Measurements from ENCODE around the gene PCDHA2.
"Not testable (repeated sequence)": the region's sequence is repeated elsewhere in the genome, so short reads cannot be mapped to it uniquely, and the experiment has no call there.

PCDHA2 gene

DNA sequence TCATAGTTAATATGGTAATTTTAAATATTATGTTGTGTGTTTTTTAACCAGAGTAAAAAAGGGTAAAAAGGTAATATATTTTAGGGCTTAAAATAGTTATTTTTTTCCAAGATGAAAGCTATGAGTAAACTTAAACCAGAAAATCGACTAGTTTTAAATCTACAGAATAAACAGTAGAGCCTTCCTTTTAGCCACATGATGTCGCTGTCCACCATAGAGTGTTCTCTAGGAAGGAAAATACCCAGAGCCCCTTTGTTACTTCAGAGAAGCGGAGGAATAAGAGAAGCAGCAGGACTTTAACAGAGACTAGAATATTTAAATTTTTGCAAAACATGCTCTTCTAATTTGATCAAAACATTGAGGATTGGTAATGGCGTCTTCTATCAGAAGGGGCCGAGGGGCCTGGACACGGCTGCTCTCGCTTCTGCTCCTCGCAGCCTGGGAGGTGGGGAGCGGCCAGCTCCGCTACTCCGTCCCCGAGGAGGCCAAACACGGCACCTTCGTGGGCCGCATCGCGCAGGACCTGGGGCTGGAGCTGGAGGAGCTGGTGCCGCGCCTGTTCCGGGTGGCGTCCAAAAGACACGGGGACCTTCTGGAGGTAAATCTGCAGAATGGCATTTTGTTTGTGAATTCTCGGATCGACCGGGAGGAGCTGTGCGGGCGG, at the start of gene PCDHA2:
Gene PCDHA2 (plus strand): TSS at position 258 of the 664 bp plus-strand sequence.
- DNase-seq = no peak

DNA sequence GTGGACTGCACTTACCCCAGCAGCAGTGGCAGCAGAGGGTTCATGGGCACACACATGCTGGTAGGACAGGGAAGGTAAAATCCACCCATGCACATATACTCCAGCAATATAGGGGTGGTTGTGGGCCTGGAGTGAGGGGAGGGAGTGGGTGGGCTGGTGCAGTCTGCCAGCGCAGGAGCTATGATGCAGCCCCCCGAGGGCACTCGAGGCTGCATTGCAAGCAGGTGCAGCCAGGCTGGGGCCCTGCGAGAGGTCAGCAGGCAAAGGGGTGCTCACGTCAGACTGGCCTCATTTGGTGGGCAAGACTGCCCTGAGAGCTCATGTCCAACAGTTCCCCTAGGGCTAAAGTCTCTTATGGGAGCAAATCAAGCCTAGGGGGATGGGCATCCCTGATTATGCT, 41.1 kb upstream of the PCDHA2 start:
- DNase-seq = no peak

DNA sequence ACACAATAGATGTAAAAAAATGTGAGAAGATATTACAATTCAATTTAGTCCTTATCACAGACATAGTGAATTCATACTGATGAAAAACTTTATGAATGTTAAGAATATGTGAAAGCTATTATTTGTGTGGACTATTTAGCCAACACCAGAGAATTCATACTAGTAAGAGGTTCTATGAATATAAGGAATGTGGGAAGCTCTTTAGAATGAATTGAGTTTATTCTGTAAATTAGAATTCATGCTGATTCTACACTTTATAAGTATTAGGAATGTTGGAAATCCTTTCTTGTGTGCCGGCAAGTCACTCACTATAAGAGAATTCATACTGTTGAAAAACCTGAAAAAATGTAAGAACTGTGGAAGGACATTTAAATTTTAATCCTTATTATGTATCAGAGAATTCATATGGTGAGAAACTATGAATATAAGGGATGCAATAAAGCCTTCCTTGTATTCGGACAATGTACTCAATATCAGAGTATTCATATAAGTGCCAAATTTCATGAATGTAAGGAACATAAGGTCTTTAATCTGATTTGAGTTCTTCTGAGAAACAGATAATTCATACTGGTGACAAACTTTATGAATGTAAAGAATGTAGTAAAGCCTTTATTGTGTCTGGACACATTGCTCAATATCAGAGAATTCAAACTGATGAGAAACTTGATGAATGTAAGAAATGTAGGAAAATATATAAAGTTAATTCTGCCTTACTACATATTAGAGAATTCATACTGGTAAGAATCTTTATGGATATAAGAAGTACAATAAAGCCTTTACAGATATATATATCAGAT, 30.3 kb upstream of the PCDHA2 start:
- DNase-seq = no peak

DNA sequence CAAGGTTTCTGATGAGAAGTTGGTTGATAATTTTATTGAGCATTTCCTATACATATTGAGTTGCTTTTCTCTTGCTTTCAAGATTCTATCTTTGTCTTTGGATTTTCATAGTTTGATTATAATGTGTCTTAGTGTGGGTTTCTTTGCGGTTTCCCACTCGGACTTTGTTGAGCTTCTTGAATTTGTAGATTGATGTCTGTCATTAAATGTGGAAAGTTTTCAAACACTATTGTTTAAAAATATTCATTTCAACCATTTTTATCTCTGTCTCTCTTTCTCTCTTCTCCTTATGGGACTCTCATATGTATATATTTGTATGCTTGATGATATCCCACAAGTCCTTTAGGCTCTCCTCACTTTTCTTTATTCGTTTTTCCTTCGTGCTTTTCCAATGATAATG, 27.2 kb upstream of the PCDHA2 start:
- DNase-seq = no peak

DNA sequence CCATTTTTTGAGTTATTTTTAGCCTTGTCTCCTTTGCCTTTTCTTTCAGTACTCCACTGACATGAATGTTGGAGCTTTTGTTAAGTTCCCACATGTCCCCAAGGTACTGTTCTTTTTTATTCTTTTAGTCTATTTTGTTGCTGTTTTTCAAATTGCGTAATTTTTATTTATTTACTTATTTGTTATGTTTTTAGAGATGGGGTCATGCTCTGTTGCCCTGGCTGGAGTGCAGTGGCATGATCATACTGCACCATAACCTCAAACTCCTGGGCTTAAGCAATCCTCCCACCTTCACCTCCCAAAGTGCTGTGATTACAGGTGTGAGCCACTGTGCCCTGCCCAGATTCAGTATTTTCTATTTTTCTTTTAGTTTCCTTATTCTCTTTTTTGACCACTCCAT, 14.1 kb upstream of the PCDHA2 start:
- no peak for DNase-seq

DNA sequence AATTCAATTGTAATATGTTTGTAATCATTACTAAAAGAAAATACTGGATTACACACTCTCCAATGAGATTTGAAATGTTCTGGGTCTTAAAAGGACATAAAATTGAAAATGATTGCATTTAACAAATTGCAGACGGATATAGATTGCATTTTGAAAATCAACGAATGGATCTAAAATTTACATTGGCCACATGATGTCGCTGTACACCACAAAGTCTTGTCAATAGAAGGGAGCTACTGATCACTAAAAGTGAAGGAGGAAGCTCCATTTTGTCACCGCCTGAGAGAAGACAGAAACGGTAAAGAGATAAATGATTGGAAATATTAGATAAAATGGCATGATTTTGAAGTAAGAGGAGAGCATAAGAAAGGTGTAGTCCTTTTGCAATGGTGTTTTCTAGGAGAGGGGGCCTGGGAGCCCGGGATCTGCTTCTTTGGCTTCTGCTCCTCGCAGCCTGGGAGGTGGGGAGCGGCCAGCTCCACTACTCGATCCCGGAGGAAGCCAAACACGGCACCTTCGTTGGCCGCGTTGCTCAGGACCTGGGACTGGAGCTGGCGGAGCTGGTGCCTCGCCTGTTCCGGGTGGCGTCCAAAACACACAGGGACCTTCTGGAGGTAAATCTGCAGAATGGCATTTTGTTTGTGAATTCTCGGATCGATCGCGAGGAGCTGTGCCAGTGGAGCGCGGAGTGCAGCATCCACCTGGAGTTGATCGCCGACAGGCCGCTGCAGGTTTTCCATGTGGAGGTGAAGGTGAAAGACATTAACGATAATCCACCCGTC, 8.6 kb upstream of the PCDHA2 start, which contains the start of gene PCDHA1:
Gene PCDHA1 (plus strand): TSS at position 236 of the 782 bp plus-strand sequence.
- DNase-seq = no peak

DNA sequence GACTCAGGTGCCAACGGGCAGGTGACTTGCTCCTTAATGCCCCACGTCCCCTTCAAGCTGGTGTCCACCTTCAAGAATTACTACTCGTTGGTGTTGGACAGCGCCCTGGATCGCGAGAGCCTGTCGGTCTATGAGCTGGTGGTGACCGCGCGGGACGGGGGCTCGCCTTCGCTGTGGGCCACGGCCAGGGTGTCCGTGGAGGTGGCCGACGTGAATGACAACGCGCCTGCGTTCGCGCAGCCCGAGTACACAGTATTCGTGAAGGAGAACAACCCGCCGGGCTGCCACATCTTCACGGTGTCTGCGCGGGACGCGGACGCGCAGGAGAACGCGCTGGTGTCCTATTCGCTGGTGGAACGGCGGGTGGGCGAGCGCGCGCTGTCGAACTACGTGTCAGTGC, 7.2 kb upstream of the PCDHA2 start:
- not testable (repeated sequence) for DNase-seq

DNA sequence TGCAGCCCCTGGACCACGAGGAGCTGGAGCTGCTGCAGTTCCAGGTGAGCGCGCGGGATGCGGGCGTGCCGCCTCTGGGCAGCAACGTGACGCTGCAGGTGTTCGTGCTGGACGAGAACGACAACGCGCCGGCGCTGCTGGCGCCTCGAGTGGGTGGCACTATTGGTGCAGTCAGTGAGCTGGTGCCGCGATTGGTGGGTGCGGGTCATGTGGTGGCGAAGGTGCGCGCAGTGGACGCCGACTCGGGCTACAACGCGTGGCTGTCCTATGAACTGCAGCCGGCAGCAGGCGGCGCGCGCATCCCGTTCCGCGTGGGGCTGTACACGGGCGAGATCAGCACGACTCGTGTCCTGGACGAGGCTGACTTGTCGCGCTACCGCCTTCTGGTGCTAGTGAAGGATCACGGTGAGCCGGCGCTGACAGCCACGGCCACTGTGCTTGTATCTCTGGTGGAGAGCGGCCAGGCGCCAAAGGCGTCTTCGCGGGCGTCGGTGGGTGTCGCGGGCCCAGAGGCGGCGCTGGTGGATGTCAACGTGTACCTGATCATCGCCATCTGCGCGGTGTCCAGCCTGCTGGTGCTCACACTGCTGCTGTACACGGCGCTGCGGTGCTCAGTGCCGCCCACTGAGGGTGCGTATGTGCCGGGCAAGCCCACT, 6.7 kb upstream of the PCDHA2 start:
- not testable (repeated sequence) for DNase-seq

DNA sequence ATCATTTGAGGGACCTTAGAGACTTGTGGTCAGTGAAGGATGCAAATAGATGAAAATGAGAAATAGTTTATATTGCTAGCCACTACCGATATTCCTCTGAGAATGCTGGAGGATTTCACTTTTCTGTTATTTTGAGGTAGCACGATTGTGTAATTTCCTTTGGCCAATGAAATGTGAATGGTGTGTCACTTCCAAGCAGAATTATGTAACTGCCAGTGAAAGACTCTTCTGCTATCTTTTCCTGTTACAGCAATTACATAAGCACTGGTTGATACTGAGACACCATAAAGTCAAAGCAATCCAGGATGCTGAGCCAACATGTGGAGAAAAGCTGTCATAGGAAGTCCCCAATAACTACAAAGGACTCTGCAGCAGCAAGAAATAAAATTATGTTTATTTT, 3.6 kb upstream of the PCDHA2 start:
- no peak for DNase-seq

DNA sequence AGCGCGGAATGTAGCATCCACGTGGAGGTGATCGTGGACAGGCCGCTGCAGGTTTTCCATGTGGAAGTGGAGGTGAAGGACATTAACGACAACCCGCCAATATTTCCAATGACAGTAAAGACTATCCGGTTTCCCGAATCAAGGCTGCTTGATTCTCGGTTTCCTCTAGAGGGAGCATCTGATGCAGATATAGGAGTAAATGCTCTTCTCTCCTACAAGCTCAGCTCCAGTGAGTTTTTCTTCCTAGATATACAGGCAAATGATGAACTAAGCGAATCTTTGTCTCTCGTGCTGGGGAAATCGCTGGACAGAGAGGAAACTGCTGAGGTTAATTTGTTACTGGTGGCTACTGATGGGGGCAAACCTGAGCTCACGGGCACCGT, 598 bp downstream of the PCDHA2 start:
- DNase-seq = no peak

DNA sequence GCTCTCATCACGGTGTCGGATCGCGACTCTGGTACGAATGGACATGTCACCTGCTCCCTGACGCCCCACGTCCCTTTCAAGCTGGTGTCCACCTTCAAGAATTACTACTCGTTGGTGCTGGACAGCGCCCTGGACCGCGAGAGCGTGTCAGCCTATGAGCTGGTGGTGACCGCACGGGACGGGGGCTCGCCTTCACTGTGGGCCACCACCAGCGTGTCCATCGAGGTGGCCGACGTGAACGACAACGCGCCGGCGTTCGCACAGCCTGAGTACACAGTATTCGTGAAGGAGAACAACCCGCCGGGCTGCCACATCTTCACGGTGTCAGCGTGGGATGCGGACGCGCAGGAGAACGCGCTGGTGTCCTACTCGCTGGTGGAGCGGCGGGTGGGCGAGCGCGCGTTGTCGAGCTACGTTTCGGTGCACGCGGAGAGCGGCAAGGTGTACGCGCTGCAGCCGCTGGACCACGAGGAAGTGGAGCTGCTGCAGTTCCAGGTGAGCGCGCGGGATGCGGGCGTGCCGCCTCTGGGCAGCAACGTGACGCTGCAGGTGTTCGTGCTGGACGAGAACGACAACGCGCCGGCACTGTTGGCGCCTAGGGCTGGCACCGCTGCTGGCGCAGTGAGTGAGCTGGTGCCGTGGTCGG, 1.5 kb downstream of the PCDHA2 start:
- DNase-seq = not testable (repeated sequence)

DNA sequence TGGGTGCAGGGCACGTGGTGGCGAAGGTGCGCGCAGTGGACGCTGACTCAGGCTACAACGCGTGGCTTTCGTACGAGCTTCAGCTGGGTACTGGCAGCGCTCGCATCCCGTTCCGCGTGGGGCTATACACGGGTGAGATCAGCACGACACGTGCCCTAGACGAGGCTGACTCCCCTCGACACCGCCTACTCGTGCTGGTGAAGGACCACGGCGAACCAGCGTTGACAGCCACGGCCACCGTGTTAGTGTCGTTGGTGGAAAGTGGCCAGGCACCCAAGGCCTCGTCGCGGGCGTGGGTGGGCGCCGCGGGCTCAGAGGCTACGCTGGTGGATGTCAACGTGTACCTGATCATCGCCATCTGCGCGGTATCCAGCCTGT, 2.1 kb downstream of the PCDHA2 start:
- DNase-seq = no peak

DNA sequence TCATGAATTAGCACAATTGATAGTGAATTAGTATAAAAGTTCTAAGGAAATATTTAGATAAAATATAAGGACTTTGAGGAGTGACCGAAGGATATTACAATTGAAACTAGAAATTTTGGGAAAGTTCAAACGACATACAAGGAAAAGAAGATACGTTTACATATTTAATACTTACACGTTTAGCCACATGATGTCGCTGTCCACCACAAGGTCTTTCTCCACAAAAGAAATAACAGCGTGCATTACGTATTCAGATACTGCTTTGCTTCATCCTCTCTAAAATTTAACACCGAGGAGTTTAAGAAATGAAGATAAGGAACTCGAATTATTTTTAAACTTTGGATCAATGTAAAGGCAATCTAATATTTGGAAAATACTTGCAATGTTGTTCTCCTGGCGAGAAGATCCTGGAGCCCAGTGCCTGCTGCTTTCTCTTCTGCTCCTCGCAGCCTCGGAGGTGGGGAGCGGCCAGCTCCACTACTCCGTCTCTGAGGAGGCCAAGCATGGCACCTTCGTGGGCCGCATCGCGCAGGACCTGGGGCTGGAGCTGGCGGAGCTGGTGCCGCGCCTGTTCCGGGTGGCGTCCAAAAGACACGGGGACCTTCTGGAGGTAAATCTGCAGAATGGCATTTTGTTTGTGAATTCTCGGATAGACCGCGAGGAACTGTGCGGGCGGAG, 6.3 kb downstream of the PCDHA2 start, which contains the start of gene PCDHA3:
Gene PCDHA3 (plus strand): TSS at position 242 of the 678 bp plus-strand sequence.
- no peak for DNase-seq

DNA sequence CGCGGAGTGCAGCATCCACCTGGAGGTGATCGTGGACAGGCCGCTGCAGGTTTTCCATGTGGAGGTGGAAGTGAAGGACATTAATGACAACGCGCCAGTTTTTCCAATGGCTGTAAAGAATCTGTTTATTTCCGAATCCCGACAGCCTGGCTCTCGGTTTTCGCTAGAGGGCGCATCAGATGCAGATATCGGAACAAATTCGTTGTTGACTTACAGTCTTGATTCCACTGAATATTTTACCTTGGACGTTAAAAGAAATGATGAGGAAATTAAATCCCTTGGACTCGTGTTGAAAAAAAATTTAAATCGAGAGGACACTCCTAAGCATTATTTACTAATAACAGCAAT, 6.8 kb downstream of the PCDHA2 start:
- no peak for DNase-seq

DNA sequence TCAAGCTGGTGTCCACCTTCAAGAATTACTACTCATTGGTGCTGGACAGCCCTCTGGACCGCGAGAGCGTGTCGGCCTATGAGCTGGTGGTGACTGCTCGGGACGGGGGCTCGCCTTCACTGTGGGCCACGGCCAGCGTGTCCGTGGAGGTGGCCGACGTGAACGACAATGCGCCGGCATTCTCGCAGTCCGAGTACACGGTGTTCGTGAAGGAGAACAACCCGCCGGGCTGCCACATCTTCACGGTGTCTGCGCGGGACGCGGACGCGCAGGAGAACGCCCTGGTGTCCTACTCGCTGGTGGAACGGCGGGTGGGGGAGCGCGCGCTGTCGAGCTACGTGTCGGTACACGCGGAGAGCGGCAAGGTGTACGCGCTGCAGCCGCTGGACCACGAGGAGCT, 7.7 kb downstream of the PCDHA2 start:
- not testable (repeated sequence) for DNase-seq

DNA sequence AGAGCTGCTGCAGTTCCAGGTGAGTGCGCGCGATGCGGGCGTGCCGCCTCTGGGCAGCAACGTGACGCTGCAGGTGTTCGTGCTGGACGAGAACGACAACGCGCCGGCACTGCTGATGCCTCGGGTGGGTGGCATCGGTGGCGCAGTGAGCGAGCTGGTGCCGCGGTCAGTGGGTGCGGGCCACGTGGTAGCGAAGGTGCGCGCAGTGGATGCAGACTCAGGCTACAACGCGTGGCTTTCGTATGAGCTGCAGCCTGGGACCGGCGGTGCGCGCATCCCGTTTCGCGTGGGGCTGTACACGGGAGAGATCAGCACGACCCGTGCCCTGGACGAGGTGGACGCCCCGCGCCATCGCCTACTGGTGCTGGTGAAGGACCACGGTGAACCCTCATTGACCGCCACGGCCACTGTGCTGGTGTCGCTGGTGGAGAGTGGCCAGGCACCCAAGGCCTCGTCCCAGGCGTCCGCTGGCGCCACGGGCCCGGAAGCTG, 8.2 kb downstream of the PCDHA2 start:
- no peak for DNase-seq

DNA sequence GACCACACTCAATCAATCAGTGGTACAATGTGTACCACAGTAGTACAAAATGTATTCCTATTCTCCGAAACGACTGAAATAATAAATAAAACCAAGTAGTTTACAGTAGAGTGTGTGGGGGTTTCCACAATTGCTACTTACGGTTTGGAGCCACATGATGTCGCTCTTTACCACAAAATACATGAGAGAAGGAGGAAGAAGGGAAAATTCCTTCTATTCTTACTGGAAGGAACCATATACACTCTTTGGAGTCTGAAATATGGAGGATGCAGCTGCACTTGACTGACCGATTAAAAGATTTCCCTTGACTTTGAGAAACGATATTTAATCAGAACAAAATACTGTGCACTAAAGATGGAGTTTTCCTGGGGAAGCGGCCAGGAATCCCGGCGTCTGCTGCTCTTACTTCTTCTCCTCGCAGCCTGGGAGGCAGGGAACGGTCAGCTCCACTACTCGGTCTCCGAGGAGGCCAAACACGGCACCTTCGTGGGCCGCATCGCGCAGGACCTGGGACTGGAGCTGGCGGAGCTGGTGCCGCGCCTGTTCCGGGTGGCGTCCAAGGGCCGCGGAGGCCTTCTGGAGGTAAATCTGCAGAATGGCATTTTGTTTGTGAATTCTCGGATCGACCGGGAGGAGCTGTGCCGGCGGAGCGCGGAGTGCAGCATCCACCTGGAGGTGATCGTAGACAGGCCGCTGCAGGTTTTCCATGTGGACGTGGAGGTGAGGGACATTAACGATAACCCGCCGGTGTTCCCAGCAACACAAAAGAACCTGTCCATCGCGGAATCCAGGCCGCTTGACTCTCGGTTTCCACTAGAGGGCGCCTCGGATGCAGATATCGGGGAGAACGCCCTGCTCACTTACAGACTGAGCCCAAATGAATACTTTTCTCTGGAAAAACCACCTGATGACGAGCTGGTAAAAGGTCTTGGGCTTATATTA, 12.5 kb downstream of the PCDHA2 start, which contains the start of gene PCDHA4:
Gene PCDHA4 (plus strand): TSS at position 235 of the 942 bp plus-strand sequence.
- DNase-seq = peak; percentile 43

DNA sequence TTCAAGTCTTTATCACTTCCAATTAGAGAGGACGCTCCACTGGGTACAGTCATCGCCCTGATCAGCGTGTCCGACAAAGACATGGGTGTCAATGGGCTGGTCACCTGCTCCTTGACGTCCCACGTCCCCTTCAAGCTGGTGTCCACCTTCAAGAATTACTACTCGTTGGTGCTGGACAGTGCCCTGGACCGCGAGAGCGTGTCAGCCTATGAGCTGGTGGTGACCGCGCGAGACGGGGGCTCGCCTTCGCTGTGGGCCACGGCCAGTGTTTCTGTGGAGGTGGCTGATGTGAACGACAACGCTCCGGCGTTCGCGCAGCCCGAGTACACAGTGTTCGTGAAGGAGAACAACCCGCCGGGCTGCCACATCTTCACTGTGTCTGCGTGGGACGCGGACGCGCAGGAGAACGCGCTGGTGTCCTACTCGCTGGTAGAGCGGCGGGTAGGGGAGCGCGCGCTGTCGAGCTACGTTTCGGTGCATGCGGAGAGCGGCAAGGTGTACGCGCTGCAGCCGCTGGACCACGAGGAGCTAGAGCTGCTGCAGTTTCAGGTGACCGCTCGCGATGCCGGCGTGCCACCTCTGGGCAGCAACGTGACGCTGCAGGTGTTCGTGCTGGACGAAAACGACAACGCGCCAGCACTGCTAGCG, 13.7 kb downstream of the PCDHA2 start:
- DNase-seq = not testable (repeated sequence)

DNA sequence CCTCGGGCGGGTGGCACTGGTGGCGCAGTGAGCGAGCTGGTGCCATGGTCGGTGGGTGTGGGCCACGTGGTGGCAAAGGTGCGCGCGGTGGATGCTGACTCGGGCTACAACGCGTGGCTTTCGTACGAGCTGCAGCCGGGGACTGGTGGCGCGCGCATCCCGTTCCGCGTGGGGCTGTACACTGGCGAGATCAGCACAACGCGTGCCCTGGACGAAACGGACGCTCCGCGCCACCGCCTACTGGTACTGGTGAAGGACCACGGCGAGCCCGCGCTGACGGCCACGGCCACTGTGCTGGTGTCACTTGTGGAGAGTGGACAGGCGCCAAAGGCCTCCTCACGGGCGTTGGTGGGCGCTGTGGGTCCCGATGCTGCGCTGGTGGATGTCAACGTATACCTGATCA, 14.2 kb downstream of the PCDHA2 start:
- DNase-seq = no peak

Measured in stimulated activated CD8-positive, alpha-beta memory T cell treated with anti-CD3 and anti-CD28 coated beads, Interleukin-4, amount 100 ng/mL, for 48 hours (primary cell).